NCI-H345 treated with DMSO at 0.1 percent for 48 hours (cell line): ENCODE measurements around the gene POU6F2.

ENCODE experiments used
- DNase-seq: peaks from one replicate; lab custom pipeline; 2025; ENCODE audit not compliant: unreplicated experiment; lab: John Stamatoyannopoulos, UW

The POU6F2 gene

DNA sequence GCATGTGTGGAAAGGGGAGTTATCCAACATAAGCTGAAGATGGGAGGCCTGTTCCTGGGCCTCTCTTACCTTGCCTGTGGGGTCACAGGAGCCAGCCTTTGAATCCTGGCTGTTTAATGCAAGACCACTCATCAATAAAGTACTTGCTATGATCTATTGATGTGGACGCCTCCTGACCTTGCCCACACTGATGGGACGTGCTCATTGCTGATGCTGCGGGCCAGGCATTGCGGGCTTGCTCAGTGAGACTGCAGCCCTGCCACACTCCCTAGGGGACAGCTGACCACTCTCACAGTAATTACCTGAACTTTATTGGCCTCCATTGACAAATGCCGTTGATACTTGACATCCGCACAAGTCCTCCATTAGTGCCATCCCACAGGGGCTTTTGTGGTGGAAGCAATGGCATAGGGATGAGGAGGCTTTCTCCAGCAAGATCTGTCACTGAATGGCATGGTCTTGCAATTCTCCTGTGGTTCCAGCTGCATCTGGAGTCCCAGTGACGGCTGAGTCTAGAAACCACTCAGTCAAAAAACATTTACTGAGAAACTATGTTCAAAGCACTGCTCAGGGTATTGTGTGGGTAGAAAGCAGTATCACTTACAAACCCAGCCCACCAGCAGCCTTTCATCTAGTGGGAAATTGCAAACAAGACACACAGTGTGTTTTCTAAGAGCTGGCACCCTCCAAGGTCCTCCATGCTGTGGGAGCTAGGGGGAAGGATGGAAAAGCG, 453.4 kb downstream of the POU6F2 start:
- no peak for DNase-seq

DNA sequence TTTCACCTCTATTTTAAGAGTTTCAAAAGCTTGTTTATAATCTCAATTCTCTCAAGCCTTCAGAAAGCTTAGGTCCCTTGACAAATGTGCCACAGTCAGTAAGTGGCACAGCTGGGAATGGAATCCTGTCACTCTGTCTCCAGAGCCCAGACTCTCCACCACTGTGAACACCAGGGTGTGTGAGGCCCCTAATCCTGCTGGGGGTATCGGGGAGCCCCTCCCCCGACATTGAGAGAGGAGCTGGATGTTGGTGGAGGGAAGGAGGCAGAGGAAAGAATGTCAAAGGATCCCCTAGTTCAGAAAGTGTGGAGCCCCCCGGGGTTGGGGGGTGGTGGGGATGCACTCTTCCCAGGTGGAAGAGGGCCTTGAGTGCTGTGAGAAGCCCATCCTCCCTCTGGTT, 454.7 kb downstream of the POU6F2 start:
- DNase-seq: no peak

DNA sequence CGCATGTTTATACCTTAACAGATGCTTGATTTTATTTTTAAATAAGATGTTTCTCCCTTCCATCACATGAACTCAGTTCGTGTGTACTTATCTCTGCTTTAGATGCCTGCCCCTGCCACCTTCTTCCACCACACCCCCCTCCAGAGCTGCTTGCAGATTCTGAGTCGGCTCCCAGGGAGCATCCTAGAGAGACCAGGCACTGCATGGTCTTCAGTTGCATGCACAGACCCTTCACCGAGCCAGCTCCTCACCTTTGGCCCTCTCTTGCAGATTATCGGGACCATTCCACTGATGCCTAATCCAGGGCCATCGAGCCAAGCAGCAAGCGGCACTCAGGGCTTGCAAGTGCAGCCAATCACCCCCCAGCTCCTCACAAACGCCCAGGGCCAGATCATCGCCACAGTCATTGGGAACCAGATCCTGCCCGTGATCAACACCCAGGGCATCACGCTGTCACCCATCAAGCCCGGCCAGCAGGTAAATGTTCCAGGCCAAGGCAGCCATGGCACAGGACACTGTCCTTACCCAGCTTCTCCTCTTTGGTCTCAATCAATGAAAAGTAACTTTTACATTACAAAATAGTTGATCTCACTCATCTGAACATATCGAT, 455.2 kb downstream of the POU6F2 start:
- DNase-seq: no peak

DNA sequence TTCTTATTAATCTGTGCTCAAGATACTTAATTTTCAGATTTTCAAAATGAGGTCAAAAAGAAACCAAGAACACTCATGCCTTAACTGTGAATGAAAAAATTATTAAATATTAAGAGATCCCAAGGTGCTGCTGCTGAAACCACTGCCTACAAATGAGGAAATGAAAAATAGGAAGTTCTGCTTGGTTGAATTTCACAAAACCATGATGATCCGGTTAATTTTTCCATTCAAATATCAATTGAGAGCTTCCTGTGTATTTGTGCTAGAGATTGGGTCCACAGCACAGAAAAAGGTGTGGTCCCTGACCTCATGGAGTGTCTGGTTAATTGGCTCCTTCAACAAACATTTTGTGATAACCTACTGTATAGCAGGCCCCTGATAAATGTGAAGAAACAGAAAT, 455.8 kb downstream of the POU6F2 start:
- DNase-seq: no peak

DNA sequence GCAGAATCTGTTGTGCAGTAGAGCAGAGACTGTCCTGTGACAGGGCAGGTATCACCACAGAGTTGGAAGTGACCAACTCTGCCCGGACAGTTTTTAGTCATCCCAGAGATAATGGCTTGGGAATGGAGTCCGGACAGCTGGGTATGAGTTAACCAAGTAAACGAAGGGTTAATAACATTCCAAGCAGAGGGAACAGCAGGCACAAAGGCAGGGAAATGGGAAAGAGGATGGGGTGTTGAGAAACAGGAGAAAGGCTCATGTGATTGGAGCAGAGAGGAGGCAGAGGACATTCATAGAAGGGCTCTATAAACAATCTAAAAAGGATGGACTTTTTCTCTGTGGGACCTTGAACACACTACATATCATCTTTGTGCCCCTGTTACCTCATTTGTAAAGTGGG, 456.3 kb downstream of the POU6F2 start:
- DNase-seq: no peak

DNA sequence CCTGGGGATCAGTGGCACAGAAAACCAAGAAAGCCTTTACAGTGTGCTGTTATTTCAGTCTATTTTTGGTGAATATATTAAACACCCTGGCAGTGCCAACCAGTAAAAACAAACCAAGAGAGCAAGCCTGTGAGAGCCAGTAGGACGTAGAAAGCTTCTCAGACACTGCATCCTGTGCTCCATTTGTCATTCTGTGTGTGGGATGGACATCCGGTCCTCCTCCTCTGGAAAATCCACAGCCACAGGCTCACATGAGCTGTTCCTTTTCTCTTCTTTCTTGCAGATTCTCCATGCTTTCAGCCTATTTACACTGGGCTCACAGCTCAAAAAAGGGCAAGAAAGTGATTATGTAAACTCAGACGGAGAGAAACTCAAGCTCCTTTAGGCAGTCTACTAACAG, 468.8 kb downstream of the POU6F2 start:
- no peak for DNase-seq

DNA sequence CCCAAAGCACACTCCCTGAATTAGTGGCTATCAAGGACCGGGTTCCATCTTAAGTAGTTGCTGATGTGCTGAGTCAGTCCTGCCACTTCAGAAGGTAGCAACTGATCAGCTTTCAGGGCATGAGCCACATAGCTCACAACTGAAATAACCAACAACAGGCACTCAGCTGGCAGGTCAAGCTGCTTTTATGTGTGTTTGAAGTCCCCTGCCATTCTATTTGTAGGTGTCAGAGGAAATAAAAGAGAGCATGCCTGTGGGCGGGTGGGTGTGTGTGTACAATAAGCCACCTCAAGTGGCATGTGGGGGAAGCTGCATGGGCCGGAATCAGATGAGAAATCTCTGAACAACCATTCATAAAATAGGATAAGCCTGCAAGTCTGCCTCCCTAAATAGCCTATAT, 474.2 kb downstream of the POU6F2 start:
- no peak for DNase-seq

DNA sequence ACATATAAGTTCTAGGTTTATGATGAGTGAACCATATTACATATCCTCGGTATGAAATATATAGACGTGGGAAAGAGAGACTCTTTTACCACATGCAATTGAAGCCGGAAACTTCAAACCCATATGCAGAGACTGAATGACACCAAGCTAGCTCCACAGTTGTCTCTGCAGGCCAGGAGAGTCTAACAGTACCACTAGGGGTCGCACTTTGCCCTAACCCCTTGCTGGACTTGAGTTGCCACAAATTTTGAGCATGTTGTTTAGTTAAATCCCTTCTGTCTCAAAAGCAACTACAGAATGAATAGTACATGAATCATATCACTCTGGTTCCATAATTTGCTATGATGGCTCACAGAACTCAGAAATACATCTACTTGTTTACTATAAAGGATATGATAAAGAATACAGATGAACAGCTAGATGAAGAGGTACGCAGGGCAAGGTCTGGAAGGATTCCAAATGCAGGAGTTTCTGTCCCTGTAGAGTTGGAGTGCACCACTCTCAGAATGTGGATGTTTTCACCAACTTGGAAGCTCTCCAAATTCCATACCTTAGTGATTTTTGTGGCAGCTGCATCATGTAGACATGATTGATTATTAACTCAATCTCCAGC, 476.1 kb downstream of the POU6F2 start:
- no peak for DNase-seq

DNA sequence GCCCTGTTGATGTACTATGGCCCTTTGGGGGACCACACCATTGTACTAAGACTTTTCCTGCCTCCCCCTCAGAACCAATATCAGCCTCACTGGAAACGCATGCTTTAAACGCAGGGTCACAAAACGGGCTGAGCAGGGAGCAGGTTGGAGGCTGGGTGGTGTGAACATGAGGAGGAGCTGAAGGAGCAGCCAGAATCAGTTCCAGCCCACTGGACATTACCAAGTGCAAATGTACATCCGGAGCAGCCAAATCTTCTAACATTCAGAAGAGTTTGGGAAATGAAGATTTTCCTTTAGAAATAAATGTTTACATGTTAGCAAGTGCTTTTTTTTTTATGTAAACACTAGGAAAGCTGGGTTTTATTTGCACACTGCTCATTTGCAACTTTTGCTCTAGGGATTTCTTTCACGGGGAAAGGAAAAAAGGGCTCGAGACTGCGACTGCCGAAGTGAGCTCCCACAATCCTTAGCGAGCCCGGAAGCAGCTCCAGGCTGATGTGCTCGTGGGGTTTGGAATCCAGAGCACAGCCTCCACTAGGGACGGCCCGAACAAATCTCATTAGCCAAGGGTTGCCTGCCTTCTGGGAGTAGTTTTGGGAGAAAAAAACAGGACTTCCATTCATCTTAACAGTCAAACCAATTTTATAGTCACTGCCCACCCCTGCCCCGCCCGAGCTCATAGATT, 480.5 kb downstream of the POU6F2 start:
- no peak for DNase-seq

DNA sequence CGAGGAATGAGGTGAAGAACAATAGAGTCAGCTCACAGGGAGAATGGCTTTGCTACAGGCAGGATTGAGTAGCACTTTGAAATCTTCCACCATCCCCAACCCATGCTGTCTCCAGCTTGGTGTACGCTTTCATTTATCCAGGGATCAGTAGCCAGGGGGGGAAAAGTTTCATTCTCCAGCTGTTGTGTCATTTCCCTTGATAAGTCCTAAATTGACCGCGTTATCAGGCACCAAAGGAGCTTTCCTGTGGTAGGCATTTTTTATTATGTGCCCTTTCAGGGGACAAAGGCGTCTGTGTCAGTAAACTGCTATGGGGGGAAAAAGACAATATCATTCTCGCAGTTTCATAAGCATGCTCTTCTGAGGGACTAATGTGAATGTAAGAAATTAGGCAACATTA, 481.9 kb downstream of the POU6F2 start:
- no peak for DNase-seq

DNA sequence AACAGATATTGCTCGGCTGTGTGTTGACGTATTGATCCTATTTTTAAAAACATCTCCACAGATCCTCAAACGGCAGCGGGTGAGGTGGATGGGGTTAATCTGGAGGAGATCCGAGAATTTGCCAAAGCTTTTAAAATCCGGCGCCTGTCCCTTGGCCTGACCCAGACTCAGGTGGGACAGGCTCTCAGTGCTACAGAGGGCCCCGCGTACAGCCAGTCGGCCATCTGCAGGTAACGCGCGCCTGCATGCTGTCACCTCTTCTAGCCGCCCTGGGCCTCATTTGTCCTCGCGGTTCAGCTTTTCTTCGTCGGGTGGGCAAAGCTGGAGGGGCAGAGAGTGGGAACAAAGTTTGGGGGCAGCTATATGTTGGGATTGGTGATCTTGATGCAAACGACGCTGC, 482.8 kb downstream of the POU6F2 start:
- no peak for DNase-seq

DNA sequence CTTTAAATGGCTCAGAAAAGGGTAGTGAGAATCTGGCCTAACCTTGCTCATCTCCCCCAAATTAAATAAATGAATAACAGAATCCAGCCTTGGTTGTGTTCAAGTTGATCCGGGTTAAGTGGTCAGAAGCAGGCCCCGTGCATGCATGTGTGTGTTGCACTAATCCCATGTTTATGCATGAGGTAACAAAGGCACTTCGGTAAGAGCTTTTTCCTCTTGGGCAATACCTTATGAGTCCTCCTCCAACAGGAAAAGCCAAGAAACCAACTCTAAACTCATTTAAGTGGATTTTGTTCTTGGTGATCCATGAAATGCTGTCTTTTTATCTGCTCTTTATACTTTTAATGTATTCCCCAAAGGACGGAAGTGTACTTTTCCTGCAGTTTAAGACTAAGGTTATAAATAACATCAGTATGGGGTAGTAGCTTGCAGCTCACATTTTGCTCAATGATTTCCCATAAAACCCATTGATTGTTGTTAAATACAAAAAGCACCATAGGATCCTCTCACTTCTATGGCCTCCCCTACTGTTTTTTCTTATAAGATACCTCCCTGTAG, 483.6 kb downstream of the POU6F2 start:
- no peak for DNase-seq

DNA sequence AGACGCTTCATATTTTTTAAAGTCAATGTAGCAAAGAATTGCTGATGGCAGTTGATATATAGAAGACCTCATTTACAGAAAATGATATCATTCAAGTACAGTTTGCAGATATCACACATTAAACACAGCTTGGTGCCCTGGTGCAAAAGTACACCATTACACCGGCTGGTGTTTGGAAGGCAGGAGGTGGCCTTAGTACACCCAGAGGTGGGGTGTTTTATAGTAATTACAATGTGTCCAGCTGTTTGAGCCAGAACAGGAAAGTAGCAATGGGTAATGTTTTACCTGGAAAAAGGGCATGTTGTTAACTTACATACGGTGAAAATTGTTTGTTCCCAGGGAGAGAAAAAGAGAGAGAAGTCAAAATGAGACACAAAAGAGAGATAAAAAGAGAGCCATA, 485.5 kb downstream of the POU6F2 start:
- no peak for DNase-seq

DNA sequence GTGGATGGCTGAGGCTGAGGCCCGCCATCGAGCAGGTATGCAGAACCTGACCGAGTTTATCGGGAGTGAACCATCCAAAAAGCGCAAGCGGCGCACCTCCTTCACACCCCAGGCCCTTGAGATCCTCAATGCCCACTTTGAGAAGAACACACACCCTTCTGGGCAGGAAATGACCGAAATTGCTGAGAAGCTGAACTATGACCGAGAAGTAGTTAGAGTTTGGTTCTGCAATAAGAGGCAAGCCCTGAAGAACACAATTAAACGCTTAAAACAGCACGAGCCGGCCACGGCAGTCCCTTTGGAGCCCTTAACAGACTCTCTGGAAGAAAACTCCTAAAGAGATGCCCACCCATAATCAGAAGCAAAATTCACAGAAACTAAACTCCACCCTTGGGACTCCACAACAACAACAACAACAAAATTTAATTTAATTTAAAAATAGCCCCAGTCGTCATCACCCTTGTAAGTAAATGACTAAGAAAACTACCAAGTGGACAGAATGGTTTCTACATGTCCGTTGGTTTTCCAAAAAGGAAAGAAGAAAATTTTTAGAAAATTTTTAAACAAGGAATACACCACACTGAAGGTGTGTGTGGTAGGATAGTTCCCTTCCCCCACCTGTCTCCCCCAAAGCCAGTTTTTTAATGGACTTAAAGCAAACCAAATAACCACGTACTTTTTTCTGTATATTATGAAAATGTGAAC, 486.8 kb downstream of the POU6F2 start:
- DNase-seq: no peak

DNA sequence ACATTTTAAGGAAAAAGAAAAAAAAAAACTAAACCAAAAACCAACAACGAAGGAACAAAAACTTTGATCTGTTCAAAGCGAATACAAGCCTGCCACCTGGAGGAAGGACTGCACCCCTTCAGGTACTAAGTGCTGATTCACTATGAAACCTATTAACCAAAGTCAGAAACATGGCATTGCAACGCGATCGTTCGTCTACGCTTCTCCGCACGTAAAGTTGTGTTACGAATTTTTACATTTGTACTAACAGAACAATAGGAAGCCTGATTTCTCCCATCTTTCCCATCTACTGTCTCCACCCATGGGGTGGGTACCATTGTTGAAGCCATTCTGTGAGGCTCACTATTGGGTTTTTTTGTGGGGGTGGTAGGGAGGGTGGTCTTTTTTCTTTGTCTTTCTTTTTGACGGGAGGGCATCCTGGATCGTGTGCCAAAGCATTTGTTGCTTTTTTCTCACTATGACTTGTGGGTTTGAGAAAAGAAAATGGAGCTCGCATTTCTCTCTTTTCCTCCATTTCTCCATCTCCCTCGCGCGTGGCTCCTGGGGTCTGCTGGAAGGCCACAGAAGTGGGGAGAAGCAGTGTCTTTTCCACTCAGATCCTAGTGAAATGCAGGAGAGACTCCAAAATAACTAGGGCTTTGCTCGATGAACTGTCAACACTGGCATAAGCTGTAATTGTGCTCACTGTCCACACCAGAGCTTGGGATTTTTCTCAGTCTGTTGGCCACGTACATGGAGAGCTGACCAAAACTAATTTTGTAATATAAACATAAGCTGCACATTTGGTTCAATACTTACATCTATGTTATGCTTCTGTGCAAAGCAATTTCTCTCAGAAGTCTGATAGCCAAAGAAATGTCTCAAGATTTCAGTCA, 487.6 kb downstream of the POU6F2 start:
- DNase-seq: peak; percentile 49

DNA sequence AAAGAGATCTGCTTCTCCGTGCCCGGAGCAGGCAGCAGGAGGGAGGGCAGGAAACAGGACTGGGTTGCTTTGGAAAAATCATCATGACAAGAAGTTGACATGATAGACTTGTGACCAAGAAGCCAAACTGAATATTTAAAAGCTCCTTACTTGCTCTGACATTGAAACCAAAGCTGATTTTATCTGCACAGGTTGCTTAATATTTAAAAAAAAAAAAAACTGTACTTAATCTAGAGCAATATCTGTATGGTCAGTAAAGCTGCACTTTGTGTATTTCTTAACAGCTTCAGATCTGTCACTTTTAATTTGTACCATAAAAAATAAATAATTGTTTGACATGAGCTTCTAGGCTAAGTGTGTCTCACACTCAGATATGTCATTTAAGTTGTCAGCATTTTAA, 490.6 kb downstream of the POU6F2 start:
- no peak for DNase-seq

DNA sequence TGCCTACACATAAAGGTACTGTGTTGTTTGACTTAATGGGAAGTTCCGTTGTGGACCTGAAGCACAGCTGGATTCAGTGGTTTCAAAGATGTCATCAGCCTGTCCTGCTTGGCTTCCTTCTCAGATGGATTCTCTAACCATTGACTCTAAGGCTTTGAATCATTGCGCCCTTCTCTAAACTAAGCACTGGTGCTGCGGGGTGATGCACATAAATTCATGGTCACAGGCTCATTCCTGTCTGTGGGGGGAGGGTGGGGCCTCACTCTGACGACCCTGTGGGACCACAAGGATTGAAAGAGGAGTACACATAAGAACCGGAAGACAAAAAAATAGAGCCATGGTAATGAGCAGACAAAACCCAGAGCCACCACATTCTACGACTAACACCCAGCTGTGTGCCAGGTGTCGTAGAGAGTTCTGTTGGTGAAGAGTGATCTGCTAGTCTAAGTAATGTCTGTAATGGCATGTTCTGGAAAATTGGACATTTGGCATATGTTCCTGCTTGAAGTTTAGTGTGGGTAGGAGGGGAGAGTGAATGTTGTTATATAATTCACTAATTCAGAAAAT, 491.2 kb downstream of the POU6F2 start:
- no peak for DNase-seq

DNA sequence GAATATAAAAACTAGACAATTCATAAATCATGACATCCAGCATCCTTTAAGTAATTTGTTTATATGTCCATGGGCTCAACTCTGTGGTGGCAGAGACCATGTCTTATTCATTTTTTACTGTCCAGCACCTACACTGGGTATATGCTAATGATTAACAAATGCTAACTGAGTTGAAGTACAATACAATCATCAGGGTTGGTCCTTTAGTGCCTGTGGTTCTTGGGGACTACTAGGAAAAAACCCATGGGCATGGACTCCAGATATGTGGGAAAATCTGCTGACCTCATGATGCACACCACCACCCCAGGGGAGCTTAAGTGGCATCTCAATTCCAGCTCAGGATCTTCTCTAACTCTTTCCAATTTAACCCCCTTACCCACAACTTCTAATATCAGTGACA, 503.2 kb downstream of the POU6F2 start:
- no peak for DNase-seq

DNA sequence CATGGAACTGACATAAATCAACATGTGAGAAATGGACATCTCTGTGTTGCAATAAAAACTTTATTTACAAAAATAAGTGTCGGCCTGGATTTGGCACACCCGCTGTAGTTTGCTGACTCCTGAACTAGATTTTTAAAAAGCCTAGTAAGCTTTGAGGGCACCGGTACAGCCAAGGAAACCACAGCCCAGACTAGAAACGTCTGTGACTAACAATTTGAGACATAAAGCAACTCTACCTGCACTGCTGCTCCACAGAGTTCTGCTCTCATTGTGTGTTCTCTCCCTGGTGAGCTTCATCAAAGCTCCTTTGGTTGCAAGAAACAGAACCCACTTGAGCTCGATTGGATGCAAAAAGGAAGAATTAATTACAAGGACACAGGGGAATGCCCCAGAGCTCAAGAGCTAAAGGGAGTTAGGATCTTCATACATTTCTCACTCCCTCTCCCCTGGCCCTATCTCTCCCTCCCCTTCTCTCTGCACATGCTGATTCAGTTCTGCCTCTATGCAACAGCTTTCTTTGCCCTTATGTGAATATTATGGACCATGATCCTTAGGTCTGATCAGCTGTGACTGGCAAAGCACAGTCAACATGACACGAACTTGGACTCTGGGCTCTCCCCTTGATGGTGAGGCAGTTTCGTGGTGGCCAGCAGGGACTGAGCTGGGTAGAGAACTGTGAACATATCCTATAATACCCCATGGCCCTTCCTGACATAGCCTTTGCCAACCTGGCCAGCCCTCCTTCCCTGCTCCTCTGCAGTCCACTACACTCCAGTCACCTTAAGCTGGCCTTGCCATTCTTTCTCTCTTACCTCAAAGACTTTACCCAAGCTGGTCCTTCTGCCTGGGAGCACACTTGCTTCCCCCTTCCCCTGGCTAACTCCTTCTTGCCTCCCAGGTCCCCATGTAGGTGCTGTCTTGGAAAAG, 511.0 kb downstream of the POU6F2 start:
- DNase-seq: no peak
